ENCODE results near the gene RNF149. TPM values are rescaled to one million over a fixed set of nuclear protein-coding genes. Genes with fewer than 3 reads are reported as not detected.
"Not testable (repeated sequence)": the region's sequence is repeated elsewhere in the genome, so short reads cannot be mapped to it uniquely, and the experiment has no call there.

RNF149 gene
- total RNA-seq, 1 donor from 2014 or later: 47.0 TPM

- Mint-ChIP-seq H3K4me3 (peak overlapping the region; percentile 52), H3K9me3 (peaks cover under 1% of the 10 kb centered on the region), H3K4me1 (ENCODE audit: unreplicated experiment) (peaks cover 21% of the 10 kb centered on the region), H3K36me3 (no peaks in the 10 kb centered on the region), H3K27me3 (no peaks in the 10 kb centered on the region), H3K27ac (no peak overlapping the region)
- TF ChIP-seq, protein P1, sequence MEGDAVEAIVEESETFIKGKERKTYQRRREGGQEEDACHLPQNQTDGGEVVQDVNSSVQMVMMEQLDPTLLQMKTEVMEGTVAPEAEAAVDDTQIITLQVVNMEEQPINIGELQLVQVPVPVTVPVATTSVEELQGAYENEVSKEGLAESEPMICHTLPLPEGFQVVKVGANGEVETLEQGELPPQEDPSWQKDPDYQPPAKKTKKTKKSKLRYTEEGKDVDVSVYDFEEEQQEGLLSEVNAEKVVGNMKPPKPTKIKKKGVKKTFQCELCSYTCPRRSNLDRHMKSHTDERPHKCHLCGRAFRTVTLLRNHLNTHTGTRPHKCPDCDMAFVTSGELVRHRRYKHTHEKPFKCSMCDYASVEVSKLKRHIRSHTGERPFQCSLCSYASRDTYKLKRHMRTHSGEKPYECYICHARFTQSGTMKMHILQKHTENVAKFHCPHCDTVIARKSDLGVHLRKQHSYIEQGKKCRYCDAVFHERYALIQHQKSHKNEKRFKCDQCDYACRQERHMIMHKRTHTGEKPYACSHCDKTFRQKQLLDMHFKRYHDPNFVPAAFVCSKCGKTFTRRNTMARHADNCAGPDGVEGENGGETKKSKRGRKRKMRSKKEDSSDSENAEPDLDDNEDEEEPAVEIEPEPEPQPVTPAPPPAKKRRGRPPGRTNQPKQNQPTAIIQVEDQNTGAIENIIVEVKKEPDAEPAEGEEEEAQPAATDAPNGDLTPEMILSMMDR (conservative IDR thresholded peaks at IDR 0.05): no peak
- no peak for DNase-seq (ENCODE audit: extremely low spot score, unreplicated experiment)
Observed at GRCh38 chr2:101249826-101250225, 58.7 kb downstream of the RNF149 start.

GRCh38 chr2:101248756-101249155 is 59.7 kb downstream of the RNF149 start:
- H3K9me3 Mint-ChIP-seq: peaks cover 11% of the 10 kb centered on the region
- not testable (repeated sequence) for DNase-seq (ENCODE audit: extremely low spot score, unreplicated experiment); H3K27ac Mint-ChIP-seq; H3K27me3 Mint-ChIP-seq; H3K36me3 Mint-ChIP-seq; H3K4me3 Mint-ChIP-seq
- H3K4me1 Mint-ChIP-seq (ENCODE audit: unreplicated experiment): peaks cover 20% of the 10 kb centered on the region

GRCh38 chr2:101245468-101245867 is 63.0 kb downstream of the RNF149 start:
- H3K9me3 Mint-ChIP-seq: peaks cover 11% of the 10 kb centered on the region
- H3K27ac Mint-ChIP-seq; H3K36me3 Mint-ChIP-seq; H3K27me3 Mint-ChIP-seq; DNase-seq (ENCODE audit: extremely low spot score, unreplicated experiment); H3K4me3 Mint-ChIP-seq: not testable (repeated sequence)
- peaks cover 21% of the 10 kb centered on the region for H3K4me1 Mint-ChIP-seq (ENCODE audit: unreplicated experiment)

- not testable (repeated sequence) for H3K36me3 Mint-ChIP-seq; H3K27me3 Mint-ChIP-seq; DNase-seq (ENCODE audit: extremely low spot score, unreplicated experiment)
- Mint-ChIP-seq H3K4me3 (peak overlapping the region; percentile 60), H3K9me3 (peaks cover 11% of the 10 kb centered on the region), H3K27ac (peak overlapping the region; percentile 77), H3K4me1 (ENCODE audit: unreplicated experiment) (peaks cover 26% of the 10 kb centered on the region)
Observed at GRCh38 chr2:101244899-101245298, 63.6 kb downstream of the RNF149 start.

GRCh38 chr2:101244373-101244772 is 64.1 kb downstream of the RNF149 start:
- DNase-seq (ENCODE audit: extremely low spot score, unreplicated experiment); H3K27me3 Mint-ChIP-seq; H3K36me3 Mint-ChIP-seq: not testable (repeated sequence)
- Mint-ChIP-seq H3K27ac (peak overlapping the region; percentile 77), H3K4me3 (peak overlapping the region; percentile 60), H3K4me1 (ENCODE audit: unreplicated experiment) (peaks cover 28% of the 10 kb centered on the region), H3K9me3 (peaks cover 13% of the 10 kb centered on the region)

DNA sequence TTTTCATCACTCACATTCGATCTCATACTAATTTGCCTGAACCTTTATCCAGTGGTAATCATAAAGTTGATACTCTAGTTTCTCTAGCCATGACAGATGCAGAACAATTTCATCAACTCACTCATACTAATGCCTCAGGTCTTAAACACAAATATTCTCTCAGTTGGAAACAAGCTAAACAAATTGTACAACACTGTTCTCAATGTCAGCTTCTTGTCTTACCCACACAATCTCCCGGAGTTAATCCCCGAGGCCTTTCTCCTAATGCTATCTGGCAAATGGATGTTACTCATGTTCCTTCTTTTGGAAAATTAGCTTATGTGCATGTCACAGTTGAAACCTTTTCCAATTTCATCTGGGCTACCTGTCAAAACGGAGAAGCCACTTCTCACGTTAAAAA is 67.3 kb downstream of the RNF149 start:
- peaks cover 44% of the 10 kb centered on the region for H3K4me1 Mint-ChIP-seq (ENCODE audit: unreplicated experiment)
- H3K4me3 Mint-ChIP-seq: peak overlapping the region; percentile 32
- DNase-seq (ENCODE audit: extremely low spot score, unreplicated experiment): no peak
- H3K27me3 Mint-ChIP-seq: no peaks in the 10 kb centered on the region
- TF ChIP-seq, protein P1 (conservative IDR thresholded peaks at IDR 0.05): no peak
- peak overlapping the region; percentile 89 for H3K27ac Mint-ChIP-seq
- H3K36me3 Mint-ChIP-seq: peaks cover 7% of the 10 kb centered on the region
- H3K9me3 Mint-ChIP-seq: peaks cover 20% of the 10 kb centered on the region

GRCh38 chr2:101240694-101241093 is 67.8 kb downstream of the RNF149 start:
- not testable (repeated sequence) for H3K27me3 Mint-ChIP-seq; DNase-seq (ENCODE audit: extremely low spot score, unreplicated experiment); H3K36me3 Mint-ChIP-seq
- H3K4me3 Mint-ChIP-seq: peak overlapping the region; percentile 32
- H3K9me3 Mint-ChIP-seq: peaks cover 20% of the 10 kb centered on the region
- peaks cover 44% of the 10 kb centered on the region for H3K4me1 Mint-ChIP-seq (ENCODE audit: unreplicated experiment)
- peak overlapping the region; percentile 89 for H3K27ac Mint-ChIP-seq
- TF ChIP-seq, protein P1 (conservative IDR thresholded peaks at IDR 0.05): peak; percentile 65

DNA sequence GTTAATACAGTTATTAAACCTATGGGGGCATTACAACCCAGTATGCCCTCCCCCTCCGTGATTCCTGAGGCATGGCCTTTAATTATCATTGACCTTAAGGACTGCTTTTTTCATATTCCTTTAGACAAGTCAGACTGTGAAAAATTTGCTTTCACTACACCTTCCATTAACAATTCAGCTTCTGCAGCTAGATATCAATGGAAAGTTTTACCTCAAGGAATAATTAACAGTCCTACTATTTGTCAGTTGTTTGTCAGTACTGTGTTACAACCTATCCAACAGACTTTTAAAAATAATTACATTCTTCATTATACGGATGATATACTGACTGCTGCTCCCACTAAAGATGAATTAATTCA is 68.8 kb downstream of the RNF149 start:
- not testable (repeated sequence) for H3K27me3 Mint-ChIP-seq; H3K36me3 Mint-ChIP-seq; DNase-seq (ENCODE audit: extremely low spot score, unreplicated experiment)
- Mint-ChIP-seq H3K4me3 (peak overlapping the region; percentile 76), H3K27ac (peak overlapping the region; percentile 89), H3K9me3 (peaks cover 19% of the 10 kb centered on the region), H3K4me1 (ENCODE audit: unreplicated experiment) (peaks cover 44% of the 10 kb centered on the region)
